SU-DHL-6 (cell line): ENCODE data around the gene GIMAP8.

Experiments used
- H2AFZ ChIP-seq: fragments of 200-600 bp; sonication (generic); 2 replicates; pipeline ENCODE4 v1.6.1; 2014; ENCODE audit warnings: low read depth, mild to moderate bottlenecking, moderate library complexity, mixed read lengths, antibody characterized with exemption, low read length; ENCODE audit not compliant: severe bottlenecking
- H3F3A ChIP-seq: fragments of 200-600 bp; shearing (Covaris generic); 2 replicates; pipeline ENCODE4 v1.6.0; 2016; ENCODE audit warnings: antibody characterized with exemption, mild to moderate bottlenecking; ENCODE audit not compliant: insufficient read depth
- H3K27ac ChIP-seq: fragments of 200-600 bp; sonication (generic); 2 replicates; pipeline ENCODE4 v1.5.1; 2016; ENCODE audit warnings: low read depth, mild to moderate bottlenecking, low read length, moderate library complexity, mixed read lengths
- H3K27me3 ChIP-seq: fragments of 200-600 bp; sonication (generic), shearing (Covaris generic); 2 replicates; pipeline ENCODE4 v1.6.0; 2014; ENCODE audit warnings: mild to moderate bottlenecking, low read length
- H3K36me3 ChIP-seq: fragments of 200-600 bp; sonication (generic); 2 replicates; pipeline ENCODE4 v1.6.1; 2014; ENCODE audit warnings: mild to moderate bottlenecking, low read length, mixed read lengths
- H3K4me2 ChIP-seq: fragments of 300-600, 200-600 bp; shearing (Covaris generic), sonication (generic); 2 replicates; pipeline ENCODE4 v1.6.0; 2014; ENCODE audit warnings: low read length, low read depth, mild to moderate bottlenecking; ENCODE audit not compliant: poor library complexity, severe bottlenecking
- H3K4me3 ChIP-seq: fragments of 200-600 bp; sonication (generic); 2 replicates; pipeline ENCODE4 v1.5.1; 2014; ENCODE audit warnings: antibody characterized with exemption, low read length, mild to moderate bottlenecking, mixed read lengths; ENCODE audit not compliant: insufficient read depth, poor library complexity, severe bottlenecking
- H3K79me2 ChIP-seq: fragments of 200-600 bp; sonication (generic); 2 replicates; pipeline ENCODE4 v1.6.1; 2014; ENCODE audit warnings: mild to moderate bottlenecking, low read length, moderate library complexity; ENCODE audit not compliant: insufficient read depth
- H3K9ac ChIP-seq: fragments of 200-600 bp; sonication (generic); 2 replicates; pipeline ENCODE4 v1.7.0; 2014; ENCODE audit warnings: mild to moderate bottlenecking, low read length
- H3K9me2 ChIP-seq: fragments of 200-600 bp; sonication (generic); replicated peaks from 2 replicates; pipeline ENCODE4 v1.6.1; 2014; ENCODE audit warnings: low read length; ENCODE audit not compliant: insufficient read depth
- H3K9me3 ChIP-seq: fragments of 200-600 bp; sonication (generic); 2 replicates; pipeline ENCODE4 v1.6.1; 2014; ENCODE audit warnings: low read length, mixed read lengths; ENCODE audit not compliant: insufficient read depth
- H4K20me1 ChIP-seq: fragments of 200-600 bp; sonication (generic); 2 replicates; pipeline ENCODE4 v1.6.1; 2014; ENCODE audit warnings: low read depth, mild to moderate bottlenecking, antibody characterized with exemption, low read length, moderate library complexity, mixed read lengths
- EZH2phosphoT487 ChIP-seq: fragments of 200-600 bp; sonication (generic), shearing (Covaris generic); conservative IDR thresholded peaks from 2 replicates; pipeline ENCODE4 v1.6.1; 2018; ENCODE audit warnings: mild to moderate bottlenecking, antibody characterized with exemption, low read length, moderate library complexity, mixed read lengths
- TF ChIP-seq, protein P1 (sequence below): fragments of 200-600 bp; sonication (generic); IDR thresholded peaks from one replicate; pipeline ENCODE4 v1.5.1; 2017; ENCODE audit warnings: antibody characterized with exemption, mild to moderate bottlenecking, low read length, moderate library complexity; ENCODE audit not compliant: insufficient read depth, poor library complexity, severe bottlenecking

The GIMAP8 gene

DNA sequence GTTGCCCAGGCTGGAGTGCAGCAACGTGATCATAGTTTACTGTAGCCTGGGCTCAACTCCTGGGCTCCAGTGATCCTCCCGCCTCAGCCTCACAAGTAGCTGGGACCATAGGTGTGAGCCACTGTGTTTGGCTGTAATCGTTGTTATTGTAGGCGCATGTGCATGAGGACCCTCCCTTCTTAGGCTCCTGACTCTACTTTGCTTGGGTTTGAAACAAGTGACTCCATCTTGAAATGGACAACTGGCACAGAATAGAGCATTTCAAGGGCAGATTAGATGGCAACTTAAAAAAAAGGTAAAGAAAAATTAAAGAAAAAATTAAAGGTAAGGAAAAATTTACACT is 15.4 kb upstream of the GIMAP8 start:
- no peaks in the 10 kb centered on the region for H3K9me3 ChIP-seq
- H3K4me2 ChIP-seq = peak overlapping the region; percentile 28
- no peak overlapping the region for H2AFZ ChIP-seq
- H3K9ac ChIP-seq = no peak overlapping the region
- no peaks in the 10 kb centered on the region for H3K27me3 ChIP-seq
- no peak overlapping the region for H3K4me3 ChIP-seq
- TF ChIP-seq EZH2phosphoT487 = no peak
- TF ChIP-seq, protein P1, sequence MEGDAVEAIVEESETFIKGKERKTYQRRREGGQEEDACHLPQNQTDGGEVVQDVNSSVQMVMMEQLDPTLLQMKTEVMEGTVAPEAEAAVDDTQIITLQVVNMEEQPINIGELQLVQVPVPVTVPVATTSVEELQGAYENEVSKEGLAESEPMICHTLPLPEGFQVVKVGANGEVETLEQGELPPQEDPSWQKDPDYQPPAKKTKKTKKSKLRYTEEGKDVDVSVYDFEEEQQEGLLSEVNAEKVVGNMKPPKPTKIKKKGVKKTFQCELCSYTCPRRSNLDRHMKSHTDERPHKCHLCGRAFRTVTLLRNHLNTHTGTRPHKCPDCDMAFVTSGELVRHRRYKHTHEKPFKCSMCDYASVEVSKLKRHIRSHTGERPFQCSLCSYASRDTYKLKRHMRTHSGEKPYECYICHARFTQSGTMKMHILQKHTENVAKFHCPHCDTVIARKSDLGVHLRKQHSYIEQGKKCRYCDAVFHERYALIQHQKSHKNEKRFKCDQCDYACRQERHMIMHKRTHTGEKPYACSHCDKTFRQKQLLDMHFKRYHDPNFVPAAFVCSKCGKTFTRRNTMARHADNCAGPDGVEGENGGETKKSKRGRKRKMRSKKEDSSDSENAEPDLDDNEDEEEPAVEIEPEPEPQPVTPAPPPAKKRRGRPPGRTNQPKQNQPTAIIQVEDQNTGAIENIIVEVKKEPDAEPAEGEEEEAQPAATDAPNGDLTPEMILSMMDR = no peak
- no peaks in the 10 kb centered on the region for H3K79me2 ChIP-seq
- no peak overlapping the region for H3K27ac ChIP-seq
- peaks cover 6% of the 10 kb centered on the region; the same call in 1 of the 2 replicates for H3F3A ChIP-seq
- H3K9me2 ChIP-seq = no peaks in the 10 kb centered on the region
- no peaks in the 10 kb centered on the region for H3K36me3 ChIP-seq
- 0 out of 2 replicates have a peak, but pooled peaks cover 3% of the 10 kb centered on the region for H4K20me1 ChIP-seq

DNA sequence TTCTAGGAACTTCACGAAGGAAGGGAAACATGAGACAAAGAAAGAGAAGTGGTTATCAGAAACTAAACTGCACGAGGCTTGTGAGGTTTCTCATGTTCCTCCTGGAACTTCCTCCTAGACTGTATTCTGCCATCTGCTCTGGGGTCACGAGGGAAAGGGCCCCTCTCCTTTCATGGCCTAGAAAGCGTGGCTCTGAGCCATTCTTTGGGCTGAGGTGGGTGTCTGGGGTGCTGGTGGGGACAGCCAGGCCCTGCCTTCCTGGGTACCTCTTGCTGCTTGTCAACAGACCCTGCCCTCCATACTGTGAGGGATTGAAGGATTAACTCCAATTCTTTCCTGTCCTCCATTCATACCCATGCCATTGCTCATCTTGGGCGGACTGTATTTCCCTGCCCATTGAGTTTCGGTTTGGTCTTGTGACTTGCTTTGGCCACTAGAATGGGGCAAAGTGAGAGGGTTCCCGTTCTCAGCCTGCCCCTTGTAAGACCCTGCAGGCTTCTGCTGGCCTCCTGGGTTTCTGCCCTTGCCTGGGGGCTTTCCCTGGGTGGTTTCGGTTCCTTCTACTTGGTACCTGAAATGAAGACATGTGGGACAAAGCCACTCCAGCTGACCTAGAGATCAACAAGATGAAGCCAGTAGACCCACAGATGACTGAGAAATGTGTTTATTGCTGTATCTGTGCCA is 14.9 kb upstream of the GIMAP8 start:
- Histone ChIP-seq H4K20me1 (0 out of 2 replicates have a peak, but pooled peaks cover 3% of the 10 kb centered on the region), H3K36me3 (no peaks in the 10 kb centered on the region), H3K4me2 (peak overlapping the region; percentile 28), H3K9me2 (no peaks in the 10 kb centered on the region), H3K9me3 (no peaks in the 10 kb centered on the region), H2AFZ (no peak overlapping the region), H3K4me3 (no peak overlapping the region), H3K9ac (no peak overlapping the region), H3K27me3 (no peaks in the 10 kb centered on the region), H3K79me2 (no peaks in the 10 kb centered on the region), H3K27ac (peak overlapping the region; percentile 18; the same call in 1 of the 2 replicates), H3F3A (peaks cover 6% of the 10 kb centered on the region; the same call in 1 of the 2 replicates)
- no peak for TF ChIP-seq EZH2phosphoT487
- TF ChIP-seq, protein P1 = no peak

DNA sequence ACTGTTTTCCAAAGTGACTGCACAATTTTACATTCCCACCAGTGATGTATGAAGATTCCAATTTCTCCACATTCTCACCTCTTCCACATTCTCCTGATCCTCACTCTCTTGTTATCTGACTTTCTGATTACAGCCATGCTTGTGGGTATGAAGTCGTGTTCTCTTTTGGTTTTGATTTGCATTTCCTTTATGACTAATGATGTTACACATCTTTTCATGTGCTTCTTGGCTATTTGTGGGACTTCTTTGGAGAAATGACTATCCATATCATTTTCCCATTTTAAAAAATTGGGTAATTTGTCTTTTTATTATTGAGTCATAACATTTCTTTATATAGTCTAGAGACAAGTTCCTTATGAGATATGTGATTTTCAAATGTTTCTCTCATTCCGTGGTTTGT is 10.5 kb upstream of the GIMAP8 start:
- no peaks in the 10 kb centered on the region for H3K9me2 ChIP-seq
- no peak overlapping the region for H3K27ac ChIP-seq
- H4K20me1 ChIP-seq = 0 out of 2 replicates have a peak, but pooled peaks cover 3% of the 10 kb centered on the region
- no peaks in the 10 kb centered on the region for H3K9me3 ChIP-seq
- H2AFZ ChIP-seq = no peak overlapping the region
- TF ChIP-seq, protein P1 = no peak
- TF ChIP-seq EZH2phosphoT487 = no peak
- no peak overlapping the region for H3K9ac ChIP-seq
- H3K4me2 ChIP-seq = no peak overlapping the region
- H3F3A ChIP-seq = peaks cover 6% of the 10 kb centered on the region; the same call in 1 of the 2 replicates
- H3K36me3 ChIP-seq = no peaks in the 10 kb centered on the region
- no peaks in the 10 kb centered on the region for H3K79me2 ChIP-seq
- H3K27me3 ChIP-seq = no peaks in the 10 kb centered on the region
- no peak overlapping the region for H3K4me3 ChIP-seq
